GM21526 (cell line): ENCODE measurements around the gene OR2AP1.
"Not testable (repeated sequence)": the region's sequence is repeated elsewhere in the genome, so short reads cannot be mapped to it uniquely, and the experiment has no call there.

Experiments
- ATAC-seq: cut with Tn5 transposase; IDR thresholded peaks from one replicate; pipeline ENCODE4 v1.9.1; 2021; ENCODE audit warnings: moderate library complexity; ENCODE audit not compliant: unreplicated experiment, low FRiP score

The OR2AP1 gene

GRCh38 chr12:55572168-55572567 is at the start of gene OR2AP1:
Gene OR2AP1, plus strand, starts transcription at chr12:55572468. Its CDS starts 1,947 bp downstream, at chr12:55574415.
- ATAC-seq: no peak

GRCh38 chr12:55548235-55548634 is 24.0 kb upstream of the OR2AP1 start:
- not testable (repeated sequence) for ATAC-seq

GRCh38 chr12:55548756-55549155 is 23.5 kb upstream of the OR2AP1 start:
- no peak for ATAC-seq

GRCh38 chr12:55549302-55549701 is 23.0 kb upstream of the OR2AP1 start, which contains the start of gene OR6C4:
Gene OR6C4, plus strand, starts transcription at chr12:55549602. Its CDS starts 1,625 bp downstream, at chr12:55551227.
- no peak for ATAC-seq

- ATAC-seq: no peak
Measured at GRCh38 chr12:55554296-55554695, 18.0 kb upstream of the OR2AP1 start.

- not testable (repeated sequence) for ATAC-seq
Measured at GRCh38 chr12:55570060-55570459, 2.2 kb upstream of the OR2AP1 start.

GRCh38 chr12:55570689-55571088 is 1.6 kb upstream of the OR2AP1 start:
- ATAC-seq: not testable (repeated sequence)

- ATAC-seq: no peak
Measured at GRCh38 chr12:55582066-55582465, 9.8 kb downstream of the OR2AP1 start.

GRCh38 chr12:55585817-55586216 is 13.5 kb downstream of the OR2AP1 start:
- ATAC-seq: no peak

- ATAC-seq: not testable (repeated sequence)
Measured at GRCh38 chr12:55590152-55590551, 17.9 kb downstream of the OR2AP1 start.

GRCh38 chr12:55607821-55608594 is 35.7 kb downstream of the OR2AP1 start:
- no peak for ATAC-seq

GRCh38 chr12:55610598-55610997 is 38.3 kb downstream of the OR2AP1 start:
- ATAC-seq: no peak

- no peak for ATAC-seq
Measured at GRCh38 chr12:55612646-55613045, 40.4 kb downstream of the OR2AP1 start.

GRCh38 chr12:55614764-55615163 is 42.5 kb downstream of the OR2AP1 start:
- no peak for ATAC-seq

GRCh38 chr12:55619354-55620138 is 47.3 kb downstream of the OR2AP1 start:
- ATAC-seq: peak; percentile 86

- no peak for ATAC-seq
Measured at GRCh38 chr12:55624056-55624455, 51.8 kb downstream of the OR2AP1 start.
